H1 (cell line): ENCODE results near the gene BRD1. TPM values are rescaled to one million over a fixed set of nuclear protein-coding genes. Genes with fewer than 3 reads are reported as not detected.

Experiments used
- CTCF ChIA-PET: fragments of 300-600 bp; sonication (Branson Sonifier 250); formaldehyde crosslinking; loops from one replicate; lab custom pipeline; 2021; ENCODE audit not compliant: partially characterized antibody; lab: Charles Lee
- POLR2A ChIA-PET: fragments of 300-600 bp; sonication (Branson Sonifier 250); formaldehyde crosslinking; loops from one replicate; lab custom pipeline; 2021; ENCODE audit warnings: inconsistent platforms; ENCODE audit not compliant: partially characterized antibody; lab: Charles Lee
- DNase-seq, 2 experiments: peaks; one replicate each; pipeline versions ENCODE4 v3.0.0 to v3.0.0-alpha.2; 2010 to 2022; ENCODE audit warnings: low spot score in 2 of 2, low read depth in 1 of 2, mixed read lengths in 1 of 2
- FAIRE-seq: peaks from 2 replicates; lab custom pipeline; 2011; peaks lifted over from hg19 to GRCh38; lab: Jason Lieb, UNC
- H2AFZ ChIP-seq: 2 replicates; pipeline ENCODE4 v1.8.1; 2012; ENCODE audit warnings: low read length, inconsistent platforms
- H2AK5ac ChIP-seq: 2 replicates; pipeline ENCODE4 v1.6.1; 2013; ENCODE audit warnings: low read depth, low read length
- H2BK120ac ChIP-seq: replicated peaks from 2 replicates; pipeline ENCODE3; 2013; ENCODE audit warnings: low read depth, low read length, inconsistent platforms
- H2BK12ac ChIP-seq: 2 replicates; pipeline ENCODE4 v1.6.1; 2013; ENCODE audit warnings: low read depth, low read length
- H2BK15ac ChIP-seq: 2 replicates; pipeline ENCODE4 v1.6.1; 2013; ENCODE audit warnings: low read length
- H2BK20ac ChIP-seq: 2 replicates; pipeline ENCODE4 v1.6.1; 2013; ENCODE audit warnings: low read length
- H2BK5ac ChIP-seq: 2 replicates; pipeline ENCODE4 v1.6.1; 2013; ENCODE audit warnings: low read depth, low read length
- H3K14ac ChIP-seq: 2 replicates; pipeline ENCODE4 v1.6.1; 2013; ENCODE audit warnings: inconsistent platforms; ENCODE audit not compliant: insufficient read length
- H3K18ac ChIP-seq: 2 replicates; pipeline ENCODE4 v1.6.1; 2013; ENCODE audit warnings: low read length; ENCODE audit errors: extremely low read depth
- H3K23ac ChIP-seq: 2 replicates; pipeline ENCODE4 v1.6.1; 2013; ENCODE audit warnings: inconsistent platforms; ENCODE audit not compliant: insufficient read length
- H3K23me2 ChIP-seq: 2 replicates; pipeline ENCODE4 v1.6.1; 2013; ENCODE audit warnings: low read depth, low read length
- H3K27ac ChIP-seq: 2 replicates; pipeline ENCODE4 v1.6.1; 2011; ENCODE audit warnings: low read depth, low read length, inconsistent platforms
- H3K27me3 ChIP-seq, 4 experiments: replicated peaks in 1 of 4; 1 replicate in 1 of 4; 2 replicates in 3 of 4; pipeline versions ENCODE4 v1.6.1 to v1.8.1; 2011 to 2013; ENCODE audit warnings: low read length in 3 of 4, mild to moderate bottlenecking in 3 of 4, inconsistent platforms in 2 of 4, mixed read lengths in 2 of 4, moderate library complexity in 1 of 4; ENCODE audit not compliant: control insufficient read depth in 3 of 4, insufficient read depth in 3 of 4; ENCODE audit errors: extremely low read depth in 1 of 4
- H3K36me3 ChIP-seq, 4 experiments: 2 replicates each; pipeline versions ENCODE4 v1.6.1 to v1.8.1; 2011 to 2013; ENCODE audit warnings: mild to moderate bottlenecking in 4 of 4, low read length in 3 of 4, moderate library complexity in 2 of 4, control low read depth in 1 of 4, inconsistent platforms in 1 of 4; ENCODE audit not compliant: insufficient read depth in 4 of 4, control insufficient read depth in 2 of 4
- H3K4ac ChIP-seq: replicated peaks from 2 replicates; pipeline ENCODE3; 2013; ENCODE audit warnings: low read length, low read depth, mixed read lengths, inconsistent platforms; ENCODE audit not compliant: insufficient read length
- H3K4me1 ChIP-seq, 4 experiments: replicated peaks in 1 of 4; 1 replicate in 1 of 4; 2 replicates in 3 of 4; pipeline versions ENCODE4 v1.6.1 to v1.8.1; 2011 to 2013; ENCODE audit warnings: low read length in 3 of 4, inconsistent platforms in 2 of 4, mixed read lengths in 1 of 4; ENCODE audit not compliant: insufficient read depth in 4 of 4, control insufficient read depth in 3 of 4
- H3K4me2 ChIP-seq, 2 experiments: 2 replicates each; pipeline versions ENCODE4 v1.6.1 to v1.8.1; 2011 to 2013; ENCODE audit warnings: low read depth in 2 of 2, low read length in 2 of 2, control low read depth in 1 of 2, inconsistent platforms in 1 of 2, mild to moderate bottlenecking in 1 of 2; ENCODE audit not compliant: insufficient read depth in 1 of 2
- H3K4me3 ChIP-seq, 4 experiments: fragments of 200-600, 300-600 bp in 1 of 4; sonication (generic), shearing (Covaris generic), sonication (Bioruptor Twin) in 1 of 4; 2 replicates each; pipeline versions ENCODE4 v1.5.1 to v1.8.1; 2011 to 2016; ENCODE audit warnings: low read length in 4 of 4, low read depth in 3 of 4, control low read depth in 2 of 4, inconsistent platforms in 2 of 4, mild to moderate bottlenecking in 2 of 4, mixed read lengths in 1 of 4, moderate library complexity in 1 of 4; ENCODE audit not compliant: insufficient read depth in 2 of 4; ENCODE audit errors: extremely low read depth in 1 of 4
- H3K56ac ChIP-seq: replicated peaks from 2 replicates; pipeline ENCODE3; 2013; ENCODE audit warnings: low read depth, mild to moderate bottlenecking, mixed read lengths, low read length, inconsistent platforms; ENCODE audit not compliant: insufficient read length
- H3K79me1 ChIP-seq: 2 replicates; pipeline ENCODE4 v1.6.1; 2013; ENCODE audit warnings: low read depth, low read length, control low read depth
- H3K79me2 ChIP-seq, 2 experiments: 2 replicates each; pipeline versions ENCODE4 v1.6.1 to v1.8.1; 2012 to 2013; ENCODE audit warnings: low read length in 2 of 2, mild to moderate bottlenecking in 2 of 2, inconsistent platforms in 1 of 2; ENCODE audit not compliant: insufficient read depth in 2 of 2, control insufficient read depth in 1 of 2
- H3K9ac ChIP-seq, 4 experiments: replicated peaks in 1 of 4; 1 replicate in 1 of 4; 2 replicates in 3 of 4; pipeline versions ENCODE4 v1.6.1 to v1.8.1; 2011 to 2013; ENCODE audit warnings: low read depth in 3 of 4, low read length in 3 of 4, control low read depth in 2 of 4, mild to moderate bottlenecking in 2 of 4, moderate library complexity in 2 of 4, inconsistent platforms in 1 of 4; ENCODE audit errors: extremely low read depth in 1 of 4
- H3K9me3 ChIP-seq, 2 experiments: 2 replicates each; pipeline versions ENCODE4 v1.6.1 to v1.8.1; 2012 to 2013; ENCODE audit warnings: mild to moderate bottlenecking in 2 of 2, moderate library complexity in 2 of 2, control low read depth in 1 of 2, inconsistent platforms in 1 of 2, low read depth in 1 of 2, low read length in 1 of 2, mixed read lengths in 1 of 2; ENCODE audit not compliant: insufficient read depth in 2 of 2
- H4K20me1 ChIP-seq, 2 experiments: replicated peaks in 1 of 2; 2 replicates each; pipeline versions ENCODE3 to v1.8.1; 2011 to 2013; ENCODE audit warnings: inconsistent platforms in 2 of 2, low read length in 2 of 2, mild to moderate bottlenecking in 1 of 2; ENCODE audit not compliant: insufficient read depth in 2 of 2, control insufficient read depth in 1 of 2
- H4K5ac ChIP-seq: 2 replicates; pipeline ENCODE4 v1.6.1; 2013; ENCODE audit warnings: low read length, low read depth, mixed read lengths, inconsistent platforms; ENCODE audit not compliant: insufficient read length
- H4K8ac ChIP-seq: 2 replicates; pipeline ENCODE4 v1.8.0; 2013; ENCODE audit warnings: mild to moderate bottlenecking, moderate library complexity, low read length, inconsistent platforms; ENCODE audit not compliant: insufficient read depth; ENCODE audit errors: extremely low read depth
- H4K91ac ChIP-seq: replicated peaks from 2 replicates; pipeline ENCODE3; 2013; ENCODE audit warnings: low read length, mixed read lengths, inconsistent platforms; ENCODE audit not compliant: insufficient read length
- CTBP2 ChIP-seq: IDR thresholded peaks from 2 replicates; pipeline ENCODE4 v1.7.0; 2011; ENCODE audit warnings: borderline replicate concordance, mild to moderate bottlenecking, moderate library complexity, mixed read lengths, low read length; ENCODE audit not compliant: insufficient read depth, insufficient read length
- WGBS, 2 experiments: shearing (Covaris generic) in 1 of 2; methylation state at CpG; one replicate each; pipeline versions ENCODE4 v1.1.6 to v1.1.7; 2013 to 2015; ENCODE audit warnings: low lambda C conversion rate in 2 of 2, mixed read lengths in 2 of 2, inconsistent platforms in 1 of 2, low coverage in 1 of 2, missing lambda C conversion rate in 1 of 2; ENCODE audit not compliant: insufficient replicate concordance in 2 of 2, insufficient coverage in 1 of 2, insufficient read length in 1 of 2; ENCODE audit errors: extremely low coverage in 1 of 2, missing lambda C conversion rate in 1 of 2; 5-methylcytosine and 5-hydroxymethylcytosine counted together
- polyA plus RNA-seq, 7 experiments: library from polyadenylated mRNA; depleted of rRNA in 3 of 7; stranded (reverse) in 5 of 7; unstranded in 2 of 7; fragments of >200 nt in 5 of 7; fragments of 200-250 nt in 2 of 7; gene quantifications; 1 replicate in 5 of 7; 2 replicates in 1 of 7; 4 replicates in 1 of 7; pipeline versions ENCODE4 v1.2.1 to v1.2.3, GENCODE V29; 2011 to 2013; ENCODE audit warnings: missing spikeins in 2 of 7, mixed read lengths in 2 of 7
- total RNA-seq: library from RNA; stranded (reverse); fragmentation: NEBNext Ultra II Directional; extraction: Animal tissue kit (Norgen Biotek cat#: 25700); gene quantifications from 2 replicates; pipeline ENCODE4 v1.2.1, GENCODE V29; 2021

BRD1 gene
- total and polyA plus RNA-seq, 2 of the 8 experiments (the other 6 are each of a cell fraction or from before 2014, with no cell fraction given), result 6.8 to 34.0 TPM

DNA sequence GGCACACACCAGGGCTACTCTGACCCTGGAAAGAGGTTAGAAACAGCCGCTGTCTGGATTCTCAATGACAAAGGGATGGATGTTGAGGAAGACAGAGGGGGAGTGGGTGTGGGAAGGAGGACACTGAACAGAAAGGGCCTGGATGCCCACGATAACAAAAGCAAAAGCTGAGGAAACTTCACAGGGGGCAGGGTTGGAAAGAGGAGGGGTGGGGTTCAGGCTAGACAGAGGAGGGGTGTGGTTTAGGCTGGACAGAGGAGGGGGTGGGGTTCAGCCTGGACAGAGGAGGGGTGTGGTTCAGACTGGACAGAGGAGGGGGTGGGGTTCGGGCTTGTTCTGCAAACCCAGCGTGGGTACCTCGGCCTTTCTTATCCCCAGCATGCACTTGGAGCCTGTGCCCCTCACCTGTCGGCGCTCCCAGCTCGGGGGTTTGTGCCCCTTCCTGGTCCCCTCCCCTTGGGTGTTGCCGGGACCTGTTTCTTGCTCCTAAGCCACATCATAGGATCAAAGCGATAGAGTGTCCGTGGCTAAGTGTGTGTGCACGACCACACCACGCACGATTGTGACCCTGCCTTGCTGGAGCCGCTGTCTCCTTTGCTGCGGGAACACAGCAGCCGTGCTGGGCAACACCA is 75.6 kb downstream of the BRD1 start:
- Histone ChIP-seq H2AK5ac (no peak overlapping the region), H2BK5ac (no peak overlapping the region), H3K14ac (no peak overlapping the region), H2BK20ac (no peak overlapping the region), H3K23ac (no peak overlapping the region), H2BK12ac (no peak overlapping the region), H3K4me2 (no peak overlapping the region), H3K23me2 (no peaks in the 10 kb centered on the region), H3K36me3 (no peaks in the 10 kb centered on the region), H4K91ac (no peak overlapping the region), H3K4me3 (no peak overlapping the region), H4K8ac (no peak overlapping the region), H4K5ac (no peak overlapping the region), H2BK15ac (no peak overlapping the region; the same call in 1 of the 2 replicates), H3K4ac (no peak overlapping the region), H3K79me2 (no peaks in the 10 kb centered on the region), H3K4me1 (peaks cover 0 to 5% (median 2%) of the 10 kb centered on the region in 4 experiments; a peak in 3 of 7 replicates), H3K79me1 (no peaks in the 10 kb centered on the region), H3K27me3 (no peaks in the 10 kb centered on the region), H2BK120ac (no peak overlapping the region), H3K9ac (no peak overlapping the region), H3K9me3 (no peaks in the 10 kb centered on the region), H3K18ac (no peak overlapping the region), H2AFZ (no peak overlapping the region), H4K20me1 (no peaks in the 10 kb centered on the region), H3K27ac (no peak overlapping the region), H3K56ac (no peak overlapping the region)
- 82% methylated on average over 14 of the region's 17 CpGs; no CpG with 5 or more reads in 1 of the 2 experiments for WGBS, 2 experiments
- no peak for FAIRE-seq
- ChIA-PET CTCF (interaction anchor here (1.4 kb wide), 1 partner anchor 78 kb away, joined by 3 read pairs; no protein-coding TSS in a partner anchor), POLR2A (no interaction called here)
- no peak for DNase-seq
- TF ChIP-seq CTBP2, result no peak
